ENCODE results near the gene KAT6B.

The KAT6B gene

GRCh38 chr10:75068523-75068922, 242.1 kb downstream of the KAT6B start:
- no peak for TF ChIP-seq CTCF (conservative IDR thresholded peaks at IDR 0.05; ENCODE audit: low read depth, low read length)
- no peak for DNase-seq (ENCODE audit: low read depth)
- H3K4me3 ChIP-seq (ENCODE audit: low read depth, low read length) = no peak overlapping the region

GRCh38 chr10:75070476-75070875, 244.1 kb downstream of the KAT6B start:
- no peak for TF ChIP-seq CTCF (conservative IDR thresholded peaks at IDR 0.05; ENCODE audit: low read depth, low read length)
- H3K4me3 ChIP-seq (ENCODE audit: low read depth, low read length) = no peak overlapping the region
- no peak for DNase-seq (ENCODE audit: low read depth)

GRCh38 chr10:75070961-75071428, 244.6 kb downstream of the KAT6B start:
- DNase-seq (ENCODE audit: low read depth) = peak; percentile 56
- TF ChIP-seq CTCF (conservative IDR thresholded peaks at IDR 0.05; ENCODE audit: low read depth, low read length) = no peak
- no peak overlapping the region for H3K4me3 ChIP-seq (ENCODE audit: low read depth, low read length)

- TF ChIP-seq CTCF (conservative IDR thresholded peaks at IDR 0.05; ENCODE audit: low read depth, low read length) = no peak
- no peak overlapping the region for H3K4me3 ChIP-seq (ENCODE audit: low read depth, low read length)
- no peak for DNase-seq (ENCODE audit: low read depth)
Observed at GRCh38 chr10:75071756-75072155, 245.4 kb downstream of the KAT6B start.

- no peak for TF ChIP-seq CTCF (conservative IDR thresholded peaks at IDR 0.05; ENCODE audit: low read depth, low read length)
- H3K4me3 ChIP-seq (ENCODE audit: low read depth, low read length) = no peak overlapping the region
- no peak for DNase-seq (ENCODE audit: low read depth)
Observed at GRCh38 chr10:75072727-75073126, 246.3 kb downstream of the KAT6B start.

- TF ChIP-seq CTCF (conservative IDR thresholded peaks at IDR 0.05; ENCODE audit: low read depth, low read length) = no peak
- no peak for DNase-seq (ENCODE audit: low read depth)
- no peak overlapping the region for H3K4me3 ChIP-seq (ENCODE audit: low read depth, low read length)
Observed at GRCh38 chr10:75073442-75073841, 247.0 kb downstream of the KAT6B start.

- H3K4me3 ChIP-seq (ENCODE audit: low read depth, low read length) = no peak overlapping the region
- DNase-seq (ENCODE audit: low read depth) = no peak
- TF ChIP-seq CTCF (conservative IDR thresholded peaks at IDR 0.05; ENCODE audit: low read depth, low read length) = no peak
Observed at GRCh38 chr10:75074711-75075445, 248.5 kb downstream of the KAT6B start.

Data from choroid plexus epithelial cell (primary cell).